Measurements from ENCODE around the gene CFAP68.
"Not testable (repeated sequence)": the region's sequence is repeated elsewhere in the genome, so short reads cannot be mapped to it uniquely, and the experiment has no call there.

Gene CFAP68

GRCh38 chr11:111860257-111860656, 19.1 kb upstream of the CFAP68 start:
- no peak for DNase-seq (ENCODE audit: extremely low spot score, insufficient read length, low read depth)
- FAIRE-seq, result no peak

GRCh38 chr11:111870113-111870512, 9.2 kb upstream of the CFAP68 start:
- DNase-seq (ENCODE audit: extremely low spot score, insufficient read length, low read depth), result no peak
- no peak for FAIRE-seq

GRCh38 chr11:111870522-111870885, 8.8 kb upstream of the CFAP68 start:
- DNase-seq (ENCODE audit: extremely low spot score, insufficient read length, low read depth) (no peak), FAIRE-seq (peak; percentile 21)

- FAIRE-seq (peak; percentile 87), DNase-seq (ENCODE audit: extremely low spot score, insufficient read length, low read depth) (peak; percentile 64)
Observed at GRCh38 chr11:111870886-111871692, 8.3 kb upstream of the CFAP68 start, which contains the start of gene ALG9. ALG9 (minus strand) TSS chr11:111871581; CDS start chr11:111871482, 99 bp downstream.

- FAIRE-seq, result no peak
Observed at GRCh38 chr11:111871693-111872161, 7.6 kb upstream of the CFAP68 start.

GRCh38 chr11:111878385-111878848, 924 bp upstream of the CFAP68 start:
- FAIRE-seq (peak; percentile 36), DNase-seq (ENCODE audit: extremely low spot score, insufficient read length, low read depth) (no peak)

More at GRCh38 chr11:111871693-111872161, 7.6 kb upstream of the CFAP68 start:
- DNase-seq (ENCODE audit: extremely low spot score, insufficient read length, low read depth), result no peak

GRCh38 chr11:111879637-111879960, 258 bp downstream of the CFAP68 start:
- FAIRE-seq, result no peak
- no peak for DNase-seq (ENCODE audit: extremely low spot score, insufficient read length, low read depth)

- FAIRE-seq, result no peak
- DNase-seq (ENCODE audit: extremely low spot score, insufficient read length, low read depth), result no peak
Observed at GRCh38 chr11:111882202-111882601, 2.9 kb downstream of the CFAP68 start.

GRCh38 chr11:111885053-111885452, 5.7 kb downstream of the CFAP68 start:
- FAIRE-seq; DNase-seq (ENCODE audit: extremely low spot score, insufficient read length, low read depth): not testable (repeated sequence)

- FAIRE-seq (no peak), DNase-seq (ENCODE audit: extremely low spot score, insufficient read length, low read depth) (no peak)
Observed at GRCh38 chr11:111886032-111886431, 6.7 kb downstream of the CFAP68 start.

- no peak for FAIRE-seq
- no peak for DNase-seq (ENCODE audit: extremely low spot score, insufficient read length, low read depth)
Observed at GRCh38 chr11:111886844-111887243, 7.5 kb downstream of the CFAP68 start.

GRCh38 chr11:111905411-111905810, 26.1 kb downstream of the CFAP68 start:
- no peak for FAIRE-seq
- DNase-seq (ENCODE audit: extremely low spot score, insufficient read length, low read depth), result no peak

- FAIRE-seq (no peak), DNase-seq (ENCODE audit: extremely low spot score, insufficient read length, low read depth) (no peak)
Observed at GRCh38 chr11:111906680-111907079, 27.3 kb downstream of the CFAP68 start.

GRCh38 chr11:111908639-111909305, 29.4 kb downstream of the CFAP68 start:
- DNase-seq (ENCODE audit: extremely low spot score, insufficient read length, low read depth) (no peak), FAIRE-seq (no peak)

- FAIRE-seq, result no peak
- DNase-seq (ENCODE audit: extremely low spot score, insufficient read length, low read depth), result no peak
Observed at GRCh38 chr11:111909378-111909777, 30.0 kb downstream of the CFAP68 start.

GRCh38 chr11:111910676-111911562, 31.6 kb downstream of the CFAP68 start:
- FAIRE-seq (no peak), DNase-seq (ENCODE audit: extremely low spot score, insufficient read length, low read depth) (no peak)

GRCh38 chr11:111911563-111912401, 32.4 kb downstream of the CFAP68 start, which contains the start of gene CRYAB:
CRYAB (minus strand) TSS chr11:111911770; CDS start chr11:111911724, 46 bp downstream.
- no peak for FAIRE-seq

GRCh38 chr11:111912535-111912934, 33.2 kb downstream of the CFAP68 start, which contains the start of gene HSPB2:
HSPB2 (plus strand) TSS chr11:111912734; CDS start chr11:111912830, 96 bp downstream.
- FAIRE-seq (no peak), DNase-seq (ENCODE audit: extremely low spot score, insufficient read length, low read depth) (no peak)

More at GRCh38 chr11:111911563-111912401, 32.4 kb downstream of the CFAP68 start, which contains the start of gene CRYAB:
- DNase-seq (ENCODE audit: extremely low spot score, insufficient read length, low read depth), result no peak

Measured in GM18507 (cell line).